K562 treated with DMSO at 1 percent for 4 hours (cell line): ENCODE results near the gene SMARCD2. TPM values are rescaled to one million over a fixed set of nuclear protein-coding genes. Genes with fewer than 3 reads are reported as not detected.

Experiments used
- total RNA-seq: library from RNA; unstranded; fragments of 300-600 nt; gene quantifications from 2 replicates; pipeline ENCODE4 v1.2.3, GENCODE V29; 2022; ENCODE audit not compliant: insufficient read depth

Gene SMARCD2
- total RNA-seq = 85.6 and 99.0 TPM in 2 replicates

GRCh38 chr17:63842540-63843386, at the start of gene SMARCD2:
Gene SMARCD2, minus strand, starts transcription at chr17:63842685. Its CDS starts 11 bp downstream, at chr17:63842674.

GRCh38 chr17:63881935-63882601, 39.6 kb upstream of the SMARCD2 start, which contains the start of gene GH2:
Gene GH2, minus strand, starts transcription at chr17:63881944. Its CDS starts 143 bp downstream, at chr17:63881801.

GRCh38 chr17:63873577-63873976, 31.1 kb upstream of the SMARCD2 start, which contains the start of gene CSH2:
Gene CSH2, minus strand, starts transcription at chr17:63873677. Its CDS starts 63 bp downstream, at chr17:63873614.

GRCh38 chr17:63827002-63827800, 15.3 kb downstream of the SMARCD2 start, which contains the start of the genes FTSJ3 and PSMC5:
Gene FTSJ3, minus strand, starts transcription at chr17:63827663. Its CDS starts 761 bp downstream, at chr17:63826902.
Gene PSMC5, plus strand, starts transcription at chr17:63827431. Its CDS starts 60 bp downstream, at chr17:63827491.

Other genes starting within 250 kb of the SMARCD2 start
- gene TACO1, start 241.8 kb downstream of the SMARCD2 start, total RNA-seq = 30.2 and 30.4 TPM in 2 replicates
- gene MAP3K3, start 220.3 kb downstream of the SMARCD2 start, total RNA-seq = 16.7 and 21.2 TPM in 2 replicates
- 3.0 and 4.6 TPM in 2 replicates for gene LIMD2, start 142.6 kb downstream of the SMARCD2 start, total RNA-seq
- gene STRADA, start 100.9 kb downstream of the SMARCD2 start, total RNA-seq = 20.0 TPM in 2 replicates
- gene CCDC47, start 69.1 kb downstream of the SMARCD2 start, total RNA-seq = 66.7 and 82.7 TPM in 2 replicates
- 43.1 and 51.5 TPM in 2 replicates for gene DDX42, start 68.5 kb downstream of the SMARCD2 start, total RNA-seq
- 157 and 167 TPM in 2 replicates for gene PSMC5, start 15.3 kb downstream of the SMARCD2 start, total RNA-seq
- gene FTSJ3, start 15.0 kb downstream of the SMARCD2 start, total RNA-seq = 22.9 and 28.7 TPM in 2 replicates
- gene CSH2, start 31.0 kb upstream of the SMARCD2 start, total RNA-seq = 1.2 TPM in 1 of 2 replicates, not detected in the other
- gene GH2, start 39.3 kb upstream of the SMARCD2 start, total RNA-seq = not detected in 2 replicates
- gene CSH1, start 53.9 kb upstream of the SMARCD2 start, total RNA-seq = not detected in 2 replicates
- not detected in 2 replicates for gene CSHL1, start 68.6 kb upstream of the SMARCD2 start, total RNA-seq
- gene GH1, start 76.2 kb upstream of the SMARCD2 start, total RNA-seq = not detected in 2 replicates
- not detected in 2 replicates for gene CD79B, start 89.6 kb upstream of the SMARCD2 start, total RNA-seq
- 0.45 and 4.4 TPM in 2 replicates for gene SCN4A, start 130.2 kb upstream of the SMARCD2 start, total RNA-seq
- gene PRR29, start 155.7 kb upstream of the SMARCD2 start, total RNA-seq = 0.40 and 2.8 TPM in 2 replicates
- gene ICAM2, start 177.9 kb upstream of the SMARCD2 start, total RNA-seq = 29.1 and 29.4 TPM in 2 replicates